GM12892 (cell line): Measurements from ENCODE around the gene PGLYRP1.

ENCODE experiments used
- DNase-seq: peaks from one replicate; pipeline ENCODE4 v3.0.0; 2011; ENCODE audit not compliant: insufficient read length
- FAIRE-seq: peaks from 2 replicates; lab custom pipeline; 2011; peaks lifted over from hg19 to GRCh38; lab: Jason Lieb, UNC
- POLR2A ChIP-seq: IDR thresholded peaks from 2 replicates; pipeline ENCODE4 v1.6.1; 2011; ENCODE audit warnings: low read depth, low read length, control low read depth
- POLR2AphosphoS5 ChIP-seq: IDR thresholded peaks from 2 replicates; pipeline ENCODE4 v1.6.1; 2011; ENCODE audit warnings: low read depth, low read length, control low read depth
- TAF1 ChIP-seq: IDR thresholded peaks from 2 replicates; pipeline ENCODE4 v1.6.1; 2011; ENCODE audit warnings: low read depth, mild to moderate bottlenecking, control low read depth, low read length, borderline replicate concordance

The PGLYRP1 gene

GRCh38 chr19:46030812-46031550, 8.1 kb upstream of the PGLYRP1 start:
- no peak for DNase-seq
- no peak for FAIRE-seq
- TF ChIP-seq POLR2A (no peak), POLR2AphosphoS5 (no peak), TAF1 (no peak)

GRCh38 chr19:46025835-46026234, 3.0 kb upstream of the PGLYRP1 start:
- DNase-seq: no peak
- FAIRE-seq: no peak
- TF ChIP-seq TAF1 (no peak), POLR2AphosphoS5 (no peak), POLR2A (no peak)

- no peak for TF ChIP-seq POLR2A
- TF ChIP-seq POLR2AphosphoS5: no peak
- TF ChIP-seq TAF1: no peak
- FAIRE-seq (no peak), DNase-seq (no peak)
Observed at GRCh38 chr19:46023311-46023779, 492 bp upstream of the PGLYRP1 start.

GRCh38 chr19:46022061-46022430, 807 bp downstream of the PGLYRP1 start:
- TF ChIP-seq POLR2A: no peak
- TF ChIP-seq TAF1: no peak
- TF ChIP-seq POLR2AphosphoS5: no peak
- DNase-seq (no peak), FAIRE-seq (no peak)

GRCh38 chr19:46021531-46022041, 1.3 kb downstream of the PGLYRP1 start:
- DNase-seq (no peak), FAIRE-seq (no peak)
- no peak for TF ChIP-seq POLR2A

- FAIRE-seq (no peak), DNase-seq (no peak)
- TF ChIP-seq POLR2AphosphoS5: no peak
- TF ChIP-seq TAF1: no peak
- TF ChIP-seq POLR2A: no peak
Observed at GRCh38 chr19:46020819-46021125, 2.1 kb downstream of the PGLYRP1 start.

- FAIRE-seq (no peak), DNase-seq (no peak)
- TF ChIP-seq TAF1 (no peak), POLR2A (no peak), POLR2AphosphoS5 (no peak)
Observed at GRCh38 chr19:46019270-46019669, 3.6 kb downstream of the PGLYRP1 start.

- TF ChIP-seq POLR2A (no peak), TAF1 (no peak), POLR2AphosphoS5 (no peak)
- FAIRE-seq: no peak
- no peak for DNase-seq
Observed at GRCh38 chr19:46018729-46019251, 4.1 kb downstream of the PGLYRP1 start.

GRCh38 chr19:46017874-46018675, 4.8 kb downstream of the PGLYRP1 start:
- FAIRE-seq (no peak), DNase-seq (no peak)
- TF ChIP-seq POLR2AphosphoS5: no peak
- no peak for TF ChIP-seq TAF1
- TF ChIP-seq POLR2A: no peak

GRCh38 chr19:46017095-46017429, 5.8 kb downstream of the PGLYRP1 start:
- no peak for FAIRE-seq

GRCh38 chr19:46016426-46017094, 6.3 kb downstream of the PGLYRP1 start:
- no peak for TF ChIP-seq POLR2AphosphoS5
- TF ChIP-seq TAF1: no peak
- TF ChIP-seq POLR2A: no peak
- DNase-seq: peak; percentile 87
- FAIRE-seq: peak; percentile 92

More at GRCh38 chr19:46017095-46017429, 5.8 kb downstream of the PGLYRP1 start:
- no peak for DNase-seq
- TF ChIP-seq POLR2A: no peak
- TF ChIP-seq TAF1: no peak
- TF ChIP-seq POLR2AphosphoS5: no peak

GRCh38 chr19:46015687-46016425, 7.0 kb downstream of the PGLYRP1 start:
- no peak for DNase-seq
- TF ChIP-seq TAF1 (no peak), POLR2A (no peak), POLR2AphosphoS5 (no peak)
- no peak for FAIRE-seq
